K562 (cell line): Measurements from ENCODE around the gene MOB3B. TPM values are rescaled to one million over a fixed set of nuclear protein-coding genes. Genes with fewer than 3 reads are reported as not detected.

ENCODE experiments used
- ATAC-seq: fragments of 200-7000 bp; cut with Tn5 transposase; 3 replicates; pipeline ENCODE4 v1.9.1; 2020; ENCODE audit warnings: moderate library complexity
- BruUV-seq: library from RNA; stranded (reverse); fragments of 400-500 nt; replicated peaks from 2 replicates; lab custom pipeline; 2021; lab: Mats Ljungman, UMichigan
- CTCF ChIA-PET: fragments of 300-600 bp; formaldehyde crosslinking; extraction: SDS; loops from one replicate; lab custom pipeline; 2021; ENCODE audit warnings: low intra/inter-chr PET ratio; lab: Yijun Ruan, JAX
- POLR2A ChIA-PET: fragments of 300-600, 350-650 bp; sonication (Branson Sonifier 250); formaldehyde crosslinking; extraction: SDS; loops from one replicate; lab custom pipeline; 2021; ENCODE audit warnings: antibody characterized with exemption, inconsistent platforms; lab: Yijun Ruan, JAX
- DNase-seq, 4 experiments: peaks; one replicate each; pipeline versions ENCODE4 v3.0.0 to v3.0.0-alpha.2; 2011 to 2018; ENCODE audit warnings: low spot score in 3 of 4, mixed read lengths in 3 of 4; ENCODE audit errors: extremely low read depth in 1 of 4
- FAIRE-seq: peaks from 2 replicates; lab custom pipeline; 2011; peaks lifted over from hg19 to GRCh38; lab: Jason Lieb, UNC
- H2AFZ ChIP-seq: 2 replicates; pipeline ENCODE4 v1.6.0; 2011; ENCODE audit warnings: low read depth, low read length, control low read depth, inconsistent platforms
- H3K27ac ChIP-seq: fragments of 200-600 bp; 3 replicates; pipeline ENCODE4 v1.8.0; 2011; ENCODE audit warnings: low read depth, mild to moderate bottlenecking, control low read depth, inconsistent platforms, low read length, moderate library complexity, mixed read lengths; ENCODE audit errors: extremely low read depth
- H3K27me3 ChIP-seq, 2 experiments: fragments of 300-600 bp in 1 of 2; 2 replicates in 1 of 2; 3 replicates in 1 of 2; pipeline versions ENCODE4 v1.6.0 to v1.8.0; 2011; ENCODE audit warnings: inconsistent platforms in 2 of 2, low read length in 2 of 2, mild to moderate bottlenecking in 1 of 2, mixed read lengths in 1 of 2, moderate library complexity in 1 of 2; ENCODE audit not compliant: control insufficient read depth in 2 of 2, insufficient read depth in 2 of 2
- H3K36me3 ChIP-seq: fragments of 300-600 bp; 3 replicates; pipeline ENCODE4 v1.8.0; 2011; ENCODE audit warnings: mild to moderate bottlenecking, low read length, inconsistent platforms; ENCODE audit not compliant: control insufficient read depth, insufficient read depth
- H3K4me1 ChIP-seq, 2 experiments: fragments of 200-600 bp in 1 of 2; replicated peaks in 1 of 2; 2 replicates in 1 of 2; 3 replicates in 1 of 2; pipeline versions ENCODE4 v1.5.1 to v1.8.0; 2011; ENCODE audit warnings: inconsistent platforms in 2 of 2, low read length in 2 of 2, mild to moderate bottlenecking in 1 of 2, mixed read lengths in 1 of 2, moderate library complexity in 1 of 2; ENCODE audit not compliant: control insufficient read depth in 2 of 2, insufficient read depth in 2 of 2
- H3K4me2 ChIP-seq: 2 replicates; pipeline ENCODE4 v1.6.1; 2011; ENCODE audit warnings: low read length, control low read depth, inconsistent platforms, mixed read lengths; ENCODE audit not compliant: insufficient read depth
- H3K4me3 ChIP-seq: fragments of 200-600 bp; sonication (generic), shearing (Covaris generic); 2 replicates; pipeline ENCODE4 v1.5.1; 2016; ENCODE audit warnings: control low read depth, inconsistent platforms
- H3K79me2 ChIP-seq: fragments of 200-600 bp; 3 replicates; pipeline ENCODE4 v1.8.0; 2011; ENCODE audit warnings: low read length, inconsistent platforms; ENCODE audit not compliant: control insufficient read depth, insufficient read depth
- H3K9ac ChIP-seq, 2 experiments: 2 replicates each; pipeline versions ENCODE4 v1.6.0 to v1.6.1; 2011; ENCODE audit warnings: low read depth in 2 of 2, low read length in 2 of 2, control low read depth in 1 of 2, inconsistent platforms in 1 of 2, mild to moderate bottlenecking in 1 of 2, mixed read lengths in 1 of 2; ENCODE audit not compliant: insufficient read depth in 1 of 2
- H3K9me1 ChIP-seq: one replicate; pipeline ENCODE4 v1.6.0; 2011; ENCODE audit warnings: inconsistent platforms, mild to moderate bottlenecking, low read length, moderate library complexity; ENCODE audit not compliant: control insufficient read depth, insufficient read depth
- H3K9me3 ChIP-seq: replicated peaks from 2 replicates; pipeline ENCODE4 v1.5.1; 2011; ENCODE audit warnings: low read depth, low read length, inconsistent platforms; ENCODE audit not compliant: control insufficient read depth, insufficient read depth
- H4K20me1 ChIP-seq: replicated peaks from 2 replicates; pipeline ENCODE4 v1.6.1; 2011; ENCODE audit warnings: low read length, inconsistent platforms, mixed read lengths; ENCODE audit not compliant: control insufficient read depth, insufficient read depth
- CBFA2T3 ChIP-seq: fragments of 450-650 bp; IDR thresholded peaks from 2 replicates; pipeline ENCODE4 v1.6.1; 2017
- OTX1 ChIP-seq: fragments of 450-650 bp; formaldehyde crosslinking; IDR thresholded peaks from 2 replicates; pipeline ENCODE4 v1.4.0; 2022; ENCODE audit warnings: mild to moderate bottlenecking
- PCBP2 ChIP-seq: fragments of 200-400 bp; formaldehyde crosslinking; IDR thresholded peaks from 2 replicates; pipeline ENCODE4 v1.6.1; 2018; ENCODE audit warnings: low read length, low read depth, mild to moderate bottlenecking, moderate library complexity; ENCODE audit not compliant: poor library complexity, severe bottlenecking
- PHB ChIP-seq: fragments of 250-450 bp; sonication (Bioruptor Pico); IDR thresholded peaks from 2 replicates; pipeline ENCODE4 v1.5.0; 2021
- TAF15 ChIP-seq: fragments of 200-400 bp; formaldehyde crosslinking; IDR thresholded peaks from 2 replicates; pipeline ENCODE4 v1.6.1; 2017; ENCODE audit warnings: mild to moderate bottlenecking, low read depth, low read length, moderate library complexity
- TFAM ChIP-seq: fragments of 250-450 bp; sonication (Bioruptor Pico); conservative IDR thresholded peaks from 2 replicates; pipeline ENCODE4 v1.5.0; 2021; ENCODE audit warnings: mild to moderate bottlenecking, moderate library complexity
- TFAP4 ChIP-seq: sonication (generic); formaldehyde crosslinking; IDR thresholded peaks from 2 replicates; pipeline ENCODE4 v1.8.0; 2022; ENCODE audit warnings: missing genetic modification reagents, mild to moderate bottlenecking, moderate library complexity, borderline replicate concordance
- ZNF133 ChIP-seq: fragments of 250-450 bp; sonication (Bioruptor Pico); IDR thresholded peaks from 2 replicates; pipeline ENCODE4 v1.4.0; 2020; ENCODE audit warnings: mild to moderate bottlenecking
- ZNF3 ChIP-seq: fragments of 250-450 bp; sonication (Bioruptor Pico); IDR thresholded peaks from 2 replicates; pipeline ENCODE4 v1.5.0; 2021; ENCODE audit warnings: mild to moderate bottlenecking, moderate library complexity
- ZNF76 ChIP-seq: fragments of 250-450 bp; sonication (Bioruptor Pico); IDR thresholded peaks from 2 replicates; pipeline ENCODE4 v1.4.0; 2020; ENCODE audit warnings: mild to moderate bottlenecking, moderate library complexity, borderline replicate concordance
- WGBS: fragments of 100-300 bp; shearing (Covaris generic); methylation state at CpG from one replicate; pipeline ENCODE4 v1.1.6; 2016; ENCODE audit warnings: low coverage, mixed read lengths; ENCODE audit not compliant: insufficient coverage; ENCODE audit errors: missing lambda C conversion rate; 5-methylcytosine and 5-hydroxymethylcytosine counted together
- in situ Hi-C: fragments of 300-500 bp; cut with MboI; formaldehyde crosslinking; loops from 4 replicates; pipeline ENCODE4 v1.15.0; 2018; ENCODE audit warnings: inconsistent platforms, mixed read lengths
- intact Hi-C: fragments of 100-400 bp; cut with micrococcal nuclease; formaldehyde crosslinking; loops from 2 replicates; pipeline ENCODE4 v1.14.2; 2022
- polyA plus RNA-seq, 8 experiments: library from polyadenylated mRNA; depleted of rRNA in 4 of 8; stranded (reverse) in 5 of 8; unstranded in 3 of 8; fragments of >200 nt; fragmentation: Nextera tagmentation in 2 of 8; fragmentation: Illumina TruSeq in 1 of 8; extraction: Ambion mirVana in 2 of 8; extraction: Trizol in 1 of 8; gene quantifications; 2 replicates each; pipeline versions ENCODE4 v1.2.1 to v1.2.3, GENCODE V29; 2011 to 2014; ENCODE audit warnings: inconsistent platforms in 1 of 8, missing spikeins in 1 of 8
- total RNA-seq, 7 experiments: library from RNA; depleted of rRNA in 6 of 7; stranded (reverse); fragments of >200 nt in 6 of 7; fragmentation: Illumina TruSeq in 2 of 7; extraction: Trizol in 2 of 7; gene quantifications; 2 replicates each; pipeline versions ENCODE4 v1.2.1 to v1.2.3, GENCODE V29; 2011 to 2021; ENCODE audit warnings: low replicate concordance in 1 of 7
- TF ChIP-seq, protein P1 (sequence below), 2 experiments: fragments of 450-650 bp; conservative IDR thresholded peaks; 2 replicates each; pipeline ENCODE4 v1.6.1; 2017; ENCODE audit warnings: mild to moderate bottlenecking in 2 of 2, moderate library complexity in 2 of 2

The MOB3B gene
- total and polyA plus RNA-seq, 9 of the 15 experiments (the other 6 are each of a cell fraction or from before 2014, with no cell fraction given): 3.6 to 12.8 (median 7.2) TPM

DNA sequence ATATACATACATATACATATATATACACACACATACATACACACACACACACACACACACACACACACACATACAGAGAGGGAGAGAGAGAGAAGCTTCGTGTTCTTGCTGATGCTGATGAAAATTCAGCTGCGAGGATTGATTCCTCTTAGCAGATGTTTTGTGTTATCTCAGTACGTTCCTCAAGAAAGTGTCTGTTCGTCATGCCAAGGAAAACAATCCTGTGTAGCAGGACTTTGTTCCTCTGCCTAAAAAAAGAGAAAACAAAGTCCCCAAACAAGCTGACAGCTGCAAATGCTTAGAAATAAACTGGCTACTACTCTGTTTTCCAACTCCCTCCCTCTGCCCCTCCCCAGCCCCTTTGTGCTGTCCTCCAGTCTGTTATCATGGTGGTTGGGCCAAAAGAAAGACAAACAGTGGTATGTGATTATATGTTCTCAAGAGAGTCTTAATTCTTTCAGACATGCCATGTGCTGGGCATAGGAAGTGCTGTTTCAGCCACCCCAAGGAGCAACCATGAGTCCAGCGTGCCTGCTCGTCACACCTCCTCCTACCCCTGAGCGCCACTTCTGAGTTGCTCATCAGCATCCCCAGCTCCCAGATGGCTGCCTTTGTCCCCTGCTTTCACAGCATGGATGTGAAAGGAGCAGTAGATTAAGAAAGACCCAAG, 161.2 kb downstream of the MOB3B start (continued):
- TF ChIP-seq PCBP2: no peak
- TF ChIP-seq CBFA2T3: no peak
- TF ChIP-seq PHB (CRISPR knock-in tag): no peak
- TF ChIP-seq ZNF133 (CRISPR knock-in tag): no peak

DNA sequence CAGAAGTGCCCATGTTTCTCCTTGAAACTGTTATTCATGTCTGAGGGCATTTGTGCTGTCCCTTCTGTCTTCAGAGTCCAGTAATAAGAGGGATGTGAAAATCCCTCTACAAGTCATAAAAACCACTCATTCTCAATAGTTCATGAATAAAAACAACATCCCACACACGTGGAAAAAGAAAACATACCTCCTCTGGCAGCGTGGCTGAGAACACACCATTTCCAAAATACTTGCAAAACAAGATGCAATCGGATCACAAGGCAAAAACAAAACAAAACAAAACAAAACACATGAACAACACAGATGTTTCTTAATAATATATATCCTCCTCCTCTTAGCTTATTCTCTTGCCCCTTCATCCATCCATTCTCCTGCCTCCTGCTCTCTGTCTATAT, 161.7 kb downstream of the MOB3B start:
- POLR2A ChIA-PET: no interaction called here
- Histone ChIP-seq H3K27ac (no peak overlapping the region), H3K79me2 (peaks cover 8% of the 10 kb centered on the region; the same call in 2 of the 3 replicates), H3K9ac (no peak overlapping the region), H3K4me3 (no peak overlapping the region)
- no peak for FAIRE-seq
- TF ChIP-seq ZNF3 (no peak), OTX1 (CRISPR knock-in tag) (no peak), TAF15 (no peak), TFAM (CRISPR knock-in tag) (no peak), ZNF76 (CRISPR knock-in tag) (no peak), TFAP4 (CRISPR knock-in tag) (no peak)
- TF ChIP-seq, protein P1, sequence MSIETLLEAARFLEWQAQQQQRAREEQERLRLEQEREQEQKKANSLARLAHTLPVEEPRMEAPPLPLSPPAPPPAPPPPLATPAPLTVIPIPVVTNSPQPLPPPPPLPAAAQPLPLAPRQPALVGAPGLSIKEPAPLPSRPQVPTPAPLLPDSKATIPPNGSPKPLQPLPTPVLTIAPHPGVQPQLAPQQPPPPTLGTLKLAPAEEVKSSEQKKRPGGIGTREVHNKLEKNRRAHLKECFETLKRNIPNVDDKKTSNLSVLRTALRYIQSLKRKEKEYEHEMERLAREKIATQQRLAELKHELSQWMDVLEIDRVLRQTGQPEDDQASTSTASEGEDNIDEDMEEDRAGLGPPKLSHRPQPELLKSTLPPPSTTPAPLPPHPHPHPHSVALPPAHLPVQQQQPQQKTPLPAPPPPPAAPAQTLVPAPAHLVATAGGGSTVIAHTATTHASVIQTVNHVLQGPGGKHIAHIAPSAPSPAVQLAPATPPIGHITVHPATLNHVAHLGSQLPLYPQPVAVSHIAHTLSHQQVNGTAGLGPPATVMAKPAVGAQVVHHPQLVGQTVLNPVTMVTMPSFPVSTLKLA (conservative IDR thresholded peaks at IDR 0.05): no peak
- TF ChIP-seq, all 486 proteins: peak for 0
- no CpG with 5 or more reads among the region's 3 CpGs for WGBS
- peaks cover 0 to 11% of the 10 kb centered on the region in 2 experiments; a peak in 3 of 5 replicates for H3K4me1 ChIP-seq
- H3K9me3 ChIP-seq: no peaks in the 10 kb centered on the region
- BruUV-seq: no TSS peak
- H3K36me3 ChIP-seq: no peaks in the 10 kb centered on the region
- in situ Hi-C loops (no loop called here), intact Hi-C loops (no loop called here)
- CTCF ChIA-PET: no interaction called here
- no peaks in the 10 kb centered on the region for H3K27me3 ChIP-seq
- H4K20me1 ChIP-seq: no peaks in the 10 kb centered on the region
- DNase-seq: no peak
- ATAC-seq: no peak
- no peak overlapping the region for H2AFZ ChIP-seq
- H3K4me2 ChIP-seq: no peak overlapping the region
- H3K9me1 ChIP-seq: no peaks in the 10 kb centered on the region
